ENCODE results near the gene DNAJC1. TPM values are rescaled to one million over a fixed set of nuclear protein-coding genes. Genes with fewer than 3 reads are reported as not detected.

DNAJC1 gene
- total and polyA plus RNA-seq, 10 of the 15 experiments (the other 5 are each of a cell fraction or from before 2014, with no cell fraction given), result 2.5 to 39.3 (median 20.4) TPM

- whole genome bisulfite sequencing (ENCODE audit: insufficient coverage, insufficient replicate concordance, low lambda C conversion rate, missing lambda C conversion rate), result 43% methylated on average over 12 of the region's 12 CpGs
- TF ChIP-seq NFIC (IDR thresholded peaks at IDR 0.05; ENCODE audit: low read depth, low read length) (no peak), ATF3 (IDR thresholded peaks at IDR 0.05; ENCODE audit: borderline replicate concordance, extremely low read depth, low read depth, low read length) (no peak), POU2F2 (IDR thresholded peaks at IDR 0.05; ENCODE audit: borderline replicate concordance, low read depth, low read length) (no peak), PML (IDR thresholded peaks at IDR 0.05; ENCODE audit: low read length) (no peak), CBFB (IDR thresholded peaks at IDR 0.05; ENCODE audit: low read depth) (no peak), IKZF2 (IDR thresholded peaks at IDR 0.05) (no peak), YBX1 (IDR thresholded peaks at IDR 0.05) (no peak), STAT1 (conservative IDR thresholded peaks at IDR 0.05) (no peak), JUNB (IDR thresholded peaks at IDR 0.05) (no peak), ZBTB4 (CRISPR knock-in tag; IDR thresholded peaks at IDR 0.05) (no peak), TCF12 (IDR thresholded peaks at IDR 0.05; ENCODE audit: low read depth, low read length) (no peak), CHD1 (IDR thresholded peaks at IDR 0.05; ENCODE audit: low read depth, low read length) (no peak), GABPA (IDR thresholded peaks at IDR 0.05; ENCODE audit: low read depth) (no peak), ZNF592 (IDR thresholded peaks at IDR 0.05) (no peak), JUND (IDR thresholded peaks at IDR 0.05; ENCODE audit: low read depth, low read length) (no peak), ZBED1 (IDR thresholded peaks at IDR 0.05; ENCODE audit: borderline replicate concordance) (no peak)
Observed at GRCh38 chr10:22029445-22030236, 26.1 kb upstream of the DNAJC1 start.

More at GRCh38 chr10:22029445-22030236, 26.1 kb upstream of the DNAJC1 start:
- H3K4me3 ChIP-seq, result no peak overlapping the region
- no peaks in the 10 kb centered on the region for H3K79me2 ChIP-seq (ENCODE audit: control insufficient read depth, insufficient read depth, low read length)
- no peaks in the 10 kb centered on the region for H4K20me1 ChIP-seq (ENCODE audit: control insufficient read depth, insufficient read depth)
- no peak for FAIRE-seq
- H3K9ac ChIP-seq (ENCODE audit: control insufficient read depth, insufficient read depth, low read length), result no peak overlapping the region
- DNase-seq (ENCODE audit: low read depth, low spot score), result no peak
- H3K4me1 ChIP-seq (ENCODE audit: control insufficient read depth, insufficient read depth, low read length), result no peaks in the 10 kb centered on the region
- H2AFZ ChIP-seq (ENCODE audit: control insufficient read depth, low read depth, low read length), result no peak overlapping the region
- H3K27me3 ChIP-seq (replicated peaks in 1 of 2; ENCODE audit: control insufficient read depth in 2 of 2, insufficient read depth in 2 of 2, low read length in 1 of 2), result no peaks in the 10 kb centered on the region
- intact Hi-C loops (cut with micrococcal nuclease; ENCODE audit: unreplicated experiment), result no loop called here
- ChIA-PET RAD21 (ENCODE audit: unreplicated experiment) (no interaction called here), CTCF (interaction anchor here (0.7 to 1.3 kb wide), 2 partner anchors 19 to 534 kb away, joined by 3 read pairs; no protein-coding TSS in a partner anchor), SMC1A (ENCODE audit: uncharacterized antibody, unreplicated experiment) (interaction anchor here (1.0 kb wide), 1 partner anchor 13 kb away, joined by 3 read pairs; no protein-coding TSS in a partner anchor), POLR2A (interaction anchor here (0.5 kb wide), 1 partner anchor 450 kb away, joined by 3 read pairs; no protein-coding TSS in a partner anchor)
- no peaks in the 10 kb centered on the region for H3K9me3 ChIP-seq (replicated peaks; ENCODE audit: control insufficient read depth, insufficient read depth, low read length)
- ATAC-seq, result no peak
- in situ Hi-C loops (cut with MboI), result no loop called here
- H3K4me2 ChIP-seq (ENCODE audit: control insufficient read depth, insufficient read depth), result no peak overlapping the region
- H3K27ac ChIP-seq (ENCODE audit: control insufficient read depth, insufficient read depth), result no peak overlapping the region
- BruUV-seq (replicated peaks), result no TSS peak
- H3K36me3 ChIP-seq (ENCODE audit: control insufficient read depth in 2 of 2, insufficient read depth in 2 of 2, low read length in 1 of 2), result no peaks in the 10 kb centered on the region

All from GM12878 (cell line).